Dermis blood vessel endothelial cell (primary cell): ENCODE data around the gene DAPK1. TPM values are rescaled to one million over a fixed set of nuclear protein-coding genes. Genes with fewer than 3 reads are reported as not detected.

Experiments
- DNase-seq: peaks from one replicate; pipeline ENCODE4 v3.0.0; 2010
- total RNA-seq: library from RNA; depleted of rRNA; stranded (reverse); fragments of >200 nt; gene quantifications from 2 replicates; pipeline ENCODE4 v1.2.3, GENCODE V29; 2014

The DAPK1 gene
- total RNA-seq, 1 donor from 2014 or later, result 51.6 TPM

DNA sequence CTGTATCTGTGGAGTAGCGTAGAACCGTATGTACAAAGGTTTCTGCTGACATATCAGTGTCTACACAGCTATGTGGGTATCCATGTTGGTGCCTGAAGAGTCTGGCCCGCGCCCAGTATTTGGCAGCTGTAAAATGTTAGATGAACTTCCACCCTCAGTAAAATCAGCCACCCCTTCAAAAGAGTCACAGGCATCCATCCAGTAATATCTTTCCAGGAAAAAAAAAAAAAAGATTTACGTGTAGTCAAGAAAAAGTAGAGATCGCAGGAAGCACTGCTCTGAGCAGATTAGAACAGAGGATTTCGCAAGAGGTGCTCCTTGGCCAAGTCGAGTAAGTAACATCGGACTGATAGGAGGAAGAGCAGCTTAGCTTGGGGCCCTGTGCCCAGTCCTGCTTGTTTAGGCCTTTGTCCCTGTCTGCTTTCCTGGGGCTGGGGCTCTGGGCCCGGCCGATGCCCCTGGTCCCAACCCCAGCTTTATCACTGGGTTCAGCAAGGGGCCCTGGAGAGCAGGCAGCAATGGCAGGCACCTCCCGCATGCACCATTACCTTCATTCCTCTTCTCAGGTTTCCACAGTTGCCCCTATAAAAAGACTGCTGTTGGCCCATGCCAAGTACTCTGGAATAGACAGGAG lies 21.2 kb downstream of the DAPK1 start:
- DNase-seq, result peak; percentile 65

- DNase-seq, result no peak
These were observed 21.8 kb downstream of the DAPK1 start for GRCh38 chr9:87519461-87519860.

DNA sequence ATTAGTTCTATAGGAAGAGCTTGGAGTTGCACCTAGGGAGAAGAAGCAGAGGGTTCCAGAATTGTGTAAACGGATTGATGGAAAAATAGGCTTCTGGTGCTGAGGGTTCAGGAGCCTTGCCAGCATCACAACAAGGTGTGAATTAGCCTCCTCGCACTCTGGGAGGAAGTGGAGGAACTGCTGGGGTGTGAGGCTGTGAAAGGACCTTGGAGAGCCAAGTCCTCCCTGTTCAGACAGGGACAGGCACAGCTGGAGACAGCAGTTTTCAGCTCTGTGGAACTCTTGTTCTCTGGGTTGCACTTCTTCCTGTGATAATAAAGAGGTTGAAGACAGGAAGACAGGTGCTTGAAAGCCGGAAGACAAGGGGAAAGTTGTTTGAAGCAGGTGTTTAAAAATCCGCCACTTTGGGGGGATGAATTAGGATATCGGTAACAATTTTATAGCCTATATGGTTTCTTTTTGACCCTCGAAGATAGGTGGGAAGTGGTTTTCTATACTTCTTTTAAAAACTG lies 22.6 kb downstream of the DAPK1 start:
- DNase-seq, result no peak

GRCh38 chr9:87521834-87522233 lies 24.2 kb downstream of the DAPK1 start:
- DNase-seq, result no peak

DNA sequence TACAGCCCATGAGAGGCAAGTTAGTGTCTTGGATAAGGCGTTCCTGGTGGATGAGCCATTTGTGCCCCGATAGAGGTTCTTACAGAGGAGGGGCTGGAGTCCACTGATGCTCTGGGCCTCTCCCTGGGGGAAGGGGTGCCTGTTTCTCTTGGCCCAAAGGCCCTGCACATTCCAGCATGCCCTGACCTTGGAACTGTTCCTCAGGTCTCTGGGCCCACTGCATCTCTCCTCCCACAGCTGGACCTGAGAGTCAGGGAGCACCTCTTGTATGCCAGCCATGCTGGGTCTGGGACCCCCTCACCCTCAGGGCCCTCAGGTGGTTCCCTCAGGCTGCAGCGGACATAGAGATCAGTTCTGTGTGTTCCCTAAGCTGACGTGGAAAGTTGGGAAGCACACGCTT lies 26.4 kb downstream of the DAPK1 start:
- DNase-seq, result no peak

- no peak for DNase-seq
These were observed 28.1 kb downstream of the DAPK1 start for GRCh38 chr9:87525546-87526303.

DNA sequence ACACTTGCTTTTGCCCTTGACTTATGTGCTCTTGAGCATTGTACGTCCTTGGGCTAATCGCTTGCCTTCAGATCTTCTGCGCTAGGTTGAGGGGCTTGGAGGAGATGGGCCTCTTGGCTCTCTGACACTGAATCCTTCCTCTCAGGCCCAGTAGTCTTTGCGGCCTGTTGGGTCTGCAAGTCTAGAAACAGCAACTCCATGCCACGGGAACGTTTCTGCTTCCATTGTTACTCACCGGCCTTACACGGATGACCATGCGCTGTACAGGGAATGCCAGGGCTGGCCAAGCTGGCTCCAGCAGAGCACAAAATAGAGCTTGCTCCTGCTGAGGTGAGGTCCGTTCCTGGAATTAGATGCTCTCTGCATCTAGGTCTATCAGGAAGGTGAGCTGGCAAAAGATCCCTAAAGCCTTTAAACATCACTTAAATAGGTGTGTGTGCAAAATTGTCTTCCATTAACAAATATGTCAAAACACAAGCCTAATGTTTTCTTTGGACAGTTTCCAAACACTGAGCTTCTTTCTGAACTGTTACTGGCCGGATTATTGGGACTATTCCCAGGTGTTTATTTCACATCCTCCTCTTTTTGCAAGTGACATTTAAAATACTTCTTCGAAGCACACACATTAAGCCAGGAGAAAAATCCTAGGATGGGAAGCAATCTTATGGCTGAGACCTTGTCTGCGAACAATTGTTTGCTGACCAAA lies 29.7 kb downstream of the DAPK1 start:
- DNase-seq, result peak; percentile 39

GRCh38 chr9:87528969-87529368 lies 31.3 kb downstream of the DAPK1 start:
- DNase-seq, result no peak

GRCh38 chr9:87529671-87530070 lies 32.0 kb downstream of the DAPK1 start:
- DNase-seq, result no peak

DNA sequence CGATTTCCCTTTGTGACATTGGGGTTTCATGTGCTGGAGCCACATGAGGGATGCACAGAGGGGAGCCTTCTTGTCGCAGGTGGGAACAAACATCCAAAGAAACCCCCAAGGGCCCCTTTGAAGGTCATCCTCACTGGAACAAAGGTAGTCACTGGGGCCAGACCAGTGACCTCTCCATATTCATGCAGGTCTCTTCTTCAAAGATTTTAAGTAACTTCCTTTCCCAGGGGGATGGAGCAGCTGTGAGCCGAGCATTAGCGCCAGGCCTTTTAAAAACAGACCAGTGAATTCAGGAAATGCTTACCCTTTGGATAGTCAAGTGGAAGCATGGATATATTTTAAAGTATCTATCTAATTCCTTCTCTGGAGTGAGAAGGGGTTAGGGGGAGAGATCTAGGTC lies 33.0 kb downstream of the DAPK1 start:
- DNase-seq, result no peak

- no peak for DNase-seq
These were observed 34.0 kb downstream of the DAPK1 start for GRCh38 chr9:87531370-87532295.

DNA sequence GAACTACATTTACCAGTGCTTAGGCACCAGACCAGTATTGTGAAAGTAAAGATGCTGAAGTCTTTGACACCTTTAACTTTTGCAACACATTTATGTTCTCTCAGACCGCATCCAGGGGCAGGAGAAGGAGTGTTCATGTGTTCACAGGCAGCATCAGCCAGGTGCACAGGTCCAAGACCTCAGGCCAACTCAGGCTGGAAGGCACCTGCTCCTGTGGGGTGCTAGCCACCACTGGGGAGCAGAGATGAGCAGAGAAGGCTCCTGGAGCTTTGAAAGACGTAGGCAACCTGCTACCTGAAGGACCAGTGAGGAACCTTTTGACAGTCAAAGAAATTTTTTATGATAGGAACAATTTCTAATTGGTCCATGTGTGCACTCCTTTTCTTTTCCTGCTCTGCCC lies 35.6 kb downstream of the DAPK1 start:
- no peak for DNase-seq

GRCh38 chr9:87534036-87534435 lies 36.4 kb downstream of the DAPK1 start:
- DNase-seq, result no peak

DNA sequence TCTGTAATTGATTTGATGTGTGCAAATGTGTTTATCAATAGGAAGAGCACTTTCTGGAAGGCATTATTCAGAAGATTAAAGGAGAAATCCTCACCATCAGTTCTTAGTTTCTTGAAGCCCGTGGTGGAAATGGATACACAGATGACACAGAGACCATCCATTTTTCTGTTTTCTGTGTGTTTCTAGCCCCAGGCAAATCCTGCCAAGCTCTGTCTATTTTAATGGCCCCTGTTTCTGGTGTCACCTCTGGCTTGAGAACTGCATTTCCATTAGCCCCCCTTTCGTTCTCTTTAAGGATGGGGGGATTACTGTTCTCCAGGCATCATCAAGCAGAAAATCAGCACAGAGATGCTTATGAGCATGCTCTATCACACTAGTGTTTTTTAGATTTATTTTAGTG lies 37.3 kb downstream of the DAPK1 start:
- no peak for DNase-seq

DNA sequence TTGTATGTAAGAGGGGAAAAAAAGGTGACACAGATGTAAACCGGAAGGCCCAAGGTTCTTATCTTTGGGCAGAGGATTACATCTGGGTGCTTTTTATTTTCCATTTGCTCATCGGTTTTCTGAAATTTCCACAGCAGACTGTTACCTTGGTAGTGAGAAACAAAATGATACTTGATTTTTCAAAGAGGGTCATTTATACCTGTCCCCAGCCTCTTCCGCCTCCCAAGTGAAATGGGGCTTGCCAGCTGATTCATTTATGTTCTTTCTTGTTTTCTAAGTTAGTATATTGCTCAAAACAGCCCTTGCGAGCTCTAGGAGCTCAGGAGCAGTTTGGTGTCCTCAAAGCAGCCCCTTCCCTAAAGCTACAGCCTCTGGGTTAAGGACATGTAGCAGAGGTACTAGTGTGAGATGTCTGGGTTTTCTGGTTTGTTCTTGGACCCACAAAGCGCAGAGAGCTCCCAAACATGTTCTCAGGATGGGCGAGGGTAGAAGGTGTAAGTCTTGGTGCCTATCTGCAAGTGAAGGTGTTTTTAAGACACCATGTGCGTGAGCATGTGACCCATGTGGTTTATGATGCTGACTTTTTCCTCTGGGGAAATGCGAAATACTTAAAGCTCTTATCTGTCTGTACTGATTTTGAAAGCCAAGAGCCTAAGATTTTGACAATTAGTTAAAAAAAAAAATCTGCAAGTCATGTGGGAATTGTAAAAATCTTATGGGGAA lies 38.3 kb downstream of the DAPK1 start:
- no peak for DNase-seq

DNA sequence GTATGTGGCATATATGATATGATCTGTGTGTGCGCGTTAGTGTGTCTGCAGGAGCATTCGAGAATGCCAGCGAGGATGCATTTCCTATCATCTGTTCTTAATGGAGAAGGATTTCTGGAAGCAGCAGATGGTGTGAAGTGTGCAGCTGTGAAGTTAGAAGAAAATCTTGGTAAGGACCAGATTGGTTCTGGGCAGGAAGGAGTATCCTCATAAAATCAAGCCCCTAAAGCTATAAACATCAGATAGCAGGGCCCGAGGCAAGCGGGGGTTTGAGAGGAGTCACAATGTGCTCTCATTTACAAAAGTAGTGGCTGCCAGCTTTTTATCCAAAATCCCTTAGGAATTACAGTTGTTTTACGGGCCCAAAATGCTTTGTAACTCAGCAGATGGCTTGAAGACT lies 40.0 kb downstream of the DAPK1 start:
- DNase-seq, result no peak

DNA sequence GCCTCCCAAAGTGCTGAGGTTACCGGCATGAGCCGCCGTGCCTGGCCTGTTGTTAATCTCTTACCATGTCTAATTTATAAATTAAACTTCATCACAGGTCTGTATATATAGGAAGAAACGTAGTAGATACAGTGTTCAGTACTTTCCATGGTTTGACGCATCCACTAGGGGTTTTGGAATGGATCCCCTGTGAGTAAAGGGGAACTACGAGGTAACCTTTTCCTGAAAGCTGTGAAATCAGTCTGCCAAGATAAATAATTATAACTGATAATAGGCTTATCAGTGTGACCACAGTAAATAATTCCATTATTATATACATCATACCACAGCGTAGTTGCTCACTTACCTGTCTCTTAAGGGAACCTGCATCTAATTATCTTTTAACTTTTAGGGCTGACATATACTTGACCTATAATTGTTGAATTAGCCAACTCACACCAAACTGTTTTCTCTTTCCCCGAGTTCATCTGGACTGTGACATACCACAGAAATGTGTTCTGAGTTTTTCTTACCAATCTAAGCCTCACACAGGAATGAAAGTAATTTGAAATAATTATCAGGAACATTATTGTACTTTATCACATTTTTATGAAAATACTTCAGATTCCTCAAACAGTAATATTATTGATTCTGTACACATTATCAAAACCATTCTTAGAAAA lies 42.9 kb downstream of the DAPK1 start:
- no peak for DNase-seq

DNA sequence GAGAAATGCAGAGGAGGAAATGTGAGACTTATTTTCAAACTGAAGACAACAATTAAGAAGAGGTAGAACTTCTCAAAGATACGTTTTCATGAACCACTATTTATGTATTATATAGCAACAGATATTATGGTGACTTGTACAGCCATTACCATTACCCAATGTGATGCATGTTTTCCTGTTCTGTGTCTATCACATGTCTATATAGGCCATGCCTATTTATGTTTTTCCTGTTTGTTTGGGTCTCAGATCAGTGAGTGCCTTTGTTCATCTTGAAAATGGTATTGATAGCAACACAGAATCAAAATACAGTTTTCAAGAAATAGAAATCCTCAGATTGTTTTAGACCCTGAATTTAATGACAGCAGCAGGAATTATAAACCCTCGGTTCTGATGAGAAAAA lies 44.0 kb downstream of the DAPK1 start:
- DNase-seq, result no peak

DNA sequence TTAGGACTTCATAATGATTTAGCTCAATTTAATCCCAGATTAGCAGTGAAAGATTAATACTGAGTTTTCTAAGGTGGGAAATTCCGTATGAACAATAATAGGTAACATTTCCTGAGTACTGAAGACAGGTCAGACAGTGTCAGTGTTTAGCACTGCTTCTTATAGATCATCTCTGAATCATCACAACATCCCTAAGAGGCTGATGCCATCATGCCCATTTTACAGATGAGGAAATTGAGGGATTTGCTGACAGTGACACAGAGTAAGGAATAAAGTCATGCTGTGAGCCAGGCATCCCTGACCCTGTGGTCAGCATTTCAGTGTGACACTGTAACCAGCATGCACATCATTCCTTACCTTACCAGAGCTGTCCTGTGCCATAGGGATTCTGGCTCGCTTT lies 44.5 kb downstream of the DAPK1 start:
- no peak for DNase-seq

DNA sequence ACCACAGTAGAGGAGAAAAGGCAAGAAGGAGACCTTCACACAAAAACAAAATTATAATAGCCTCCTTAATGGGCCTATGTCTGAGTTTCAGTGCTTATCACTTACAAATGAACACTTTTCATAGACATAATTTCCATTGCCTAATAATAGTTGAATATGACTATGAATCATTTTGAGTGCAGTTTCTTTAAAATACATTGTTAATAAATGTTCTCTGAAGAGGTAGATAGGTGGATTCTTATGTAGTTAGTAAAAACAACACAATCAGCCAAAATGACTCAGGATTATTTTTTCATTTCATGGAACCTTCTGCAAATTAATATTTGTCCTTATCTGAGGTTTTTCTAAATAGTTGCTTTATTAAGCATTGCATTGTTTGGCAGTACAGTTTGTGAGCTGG lies 45.6 kb downstream of the DAPK1 start:
- DNase-seq, result no peak

- DNase-seq, result peak; percentile 63
These were observed 48.2 kb downstream of the DAPK1 start for GRCh38 chr9:87545858-87546257.
